NCI-H1436 (cell line): Measurements from ENCODE around the gene FARS2.

Experiments used
- DNase-seq: peaks from one replicate; lab custom pipeline; 2025; lab: John Stamatoyannopoulos, UW

The FARS2 gene

GRCh38 chr6:5427586-5427985 lies 166.3 kb downstream of the FARS2 start:
- DNase-seq: no peak

DNA sequence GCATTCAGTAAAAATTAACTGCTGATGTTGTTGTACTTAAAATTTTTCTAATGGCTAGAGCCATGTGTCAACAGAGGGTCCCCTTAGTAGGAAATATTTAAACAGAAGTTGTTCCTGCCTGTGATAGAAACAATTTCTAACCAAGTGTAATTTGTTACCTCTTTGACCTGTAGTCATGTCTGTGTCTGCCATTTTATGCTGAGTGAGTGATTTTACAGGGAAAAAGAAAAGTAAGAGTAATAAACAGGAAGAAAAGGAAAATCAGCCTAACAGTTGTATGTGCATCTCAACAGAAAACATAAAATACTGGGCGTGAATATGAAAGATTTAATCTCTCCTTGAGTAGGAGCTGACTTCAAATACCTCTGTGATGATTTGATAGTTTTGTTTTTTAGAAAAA lies 172.0 kb downstream of the FARS2 start:
- DNase-seq: no peak

DNA sequence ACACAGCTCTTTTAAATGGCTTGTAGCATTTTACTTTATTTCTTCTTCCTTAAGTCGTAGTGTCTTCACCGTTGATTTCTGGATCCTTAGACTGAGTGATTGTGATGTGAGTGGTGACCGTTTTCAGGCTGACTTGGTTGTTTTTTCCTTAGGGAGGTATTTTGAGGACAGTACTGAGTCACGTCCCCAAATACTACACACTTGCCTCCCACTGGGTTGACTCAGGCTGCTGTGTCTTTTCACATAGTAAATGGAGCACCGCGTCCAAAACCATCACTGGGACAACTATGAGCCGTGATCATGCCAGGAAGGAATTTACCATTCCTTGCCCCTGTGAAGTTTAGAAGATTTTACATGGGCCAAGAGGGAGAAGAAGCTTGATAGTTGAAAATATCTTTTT lies 174.1 kb downstream of the FARS2 start:
- DNase-seq: no peak

GRCh38 chr6:5438922-5439584 lies 177.7 kb downstream of the FARS2 start:
- DNase-seq: no peak

GRCh38 chr6:5439749-5440148 lies 178.4 kb downstream of the FARS2 start:
- DNase-seq: no peak

GRCh38 chr6:5442319-5442718 lies 181.0 kb downstream of the FARS2 start:
- no peak for DNase-seq

DNA sequence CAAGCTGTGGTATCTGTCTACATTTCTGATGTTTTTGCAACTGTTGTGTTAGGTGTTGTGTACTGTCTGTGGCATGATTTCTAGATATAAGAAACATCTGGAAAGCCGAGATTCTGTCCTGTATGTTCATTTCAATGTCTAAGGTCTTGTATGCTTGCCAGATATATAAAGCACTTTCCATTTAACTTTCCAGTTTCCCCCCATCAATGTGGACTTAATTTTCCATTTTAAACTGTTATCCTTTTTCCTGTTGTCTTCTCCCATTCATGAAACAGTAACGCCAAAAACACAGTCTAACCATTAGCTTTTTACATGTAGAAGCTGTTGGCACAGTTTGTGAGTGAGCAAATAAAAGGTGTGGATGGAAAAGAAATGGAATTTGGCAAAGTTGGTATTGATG lies 181.6 kb downstream of the FARS2 start:
- no peak for DNase-seq

GRCh38 chr6:5443491-5443890 lies 182.2 kb downstream of the FARS2 start:
- DNase-seq: no peak

DNA sequence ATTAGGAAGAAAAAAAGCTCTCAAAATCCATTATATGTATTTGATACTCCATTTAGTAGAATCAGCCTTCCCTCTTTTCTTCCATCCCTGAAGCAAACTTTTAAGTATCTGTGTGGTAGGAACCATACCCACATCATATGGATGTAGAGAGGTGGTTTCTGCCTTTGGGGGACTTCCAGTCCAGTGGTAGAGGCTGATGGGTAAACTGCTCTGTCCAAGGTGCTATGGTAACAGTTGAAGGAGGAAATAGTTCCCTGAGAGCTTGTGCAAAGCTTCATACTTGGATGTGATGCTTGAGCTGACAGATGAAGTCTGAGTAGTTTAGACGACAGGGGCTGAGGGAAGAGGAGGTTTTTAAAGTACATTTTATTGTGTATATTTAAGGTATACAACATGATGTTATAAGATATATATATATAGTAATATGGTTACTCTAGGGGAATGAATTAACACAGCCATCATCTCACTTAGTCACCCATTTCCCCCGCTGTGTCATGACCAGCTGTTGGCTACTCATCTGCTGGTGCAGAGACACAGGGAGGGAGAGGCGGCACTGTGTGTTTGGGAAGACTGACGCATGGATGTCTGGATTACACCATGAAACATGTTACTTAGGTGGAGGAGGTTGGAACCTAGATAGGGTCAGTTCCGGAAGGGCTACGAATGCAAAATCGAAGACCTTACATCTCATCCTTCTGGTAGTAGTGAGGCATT lies 185.2 kb downstream of the FARS2 start:
- DNase-seq: no peak

DNA sequence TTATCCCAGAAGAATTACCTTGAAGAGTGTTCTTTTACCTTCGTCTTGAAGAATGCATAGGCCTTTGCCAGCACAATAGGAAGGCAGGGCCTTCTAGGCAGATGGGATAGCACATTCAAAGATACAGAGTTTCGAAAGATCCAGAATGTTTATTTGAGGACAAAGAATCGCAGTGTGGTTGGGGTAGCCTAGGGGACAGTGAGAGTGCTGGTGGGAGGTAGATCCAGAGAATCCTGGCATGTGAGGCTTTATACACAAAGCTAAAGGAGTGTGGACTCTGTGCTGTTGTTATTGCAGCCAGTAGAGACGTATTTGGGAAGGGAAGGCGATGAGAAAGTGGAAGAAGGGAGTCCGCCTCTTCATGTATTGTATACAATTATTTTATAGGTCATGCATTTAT lies 186.6 kb downstream of the FARS2 start:
- no peak for DNase-seq

GRCh38 chr6:5450073-5450472 lies 188.8 kb downstream of the FARS2 start:
- no peak for DNase-seq

- DNase-seq: no peak
These were observed 192.2 kb downstream of the FARS2 start for GRCh38 chr6:5453546-5453945.

DNA sequence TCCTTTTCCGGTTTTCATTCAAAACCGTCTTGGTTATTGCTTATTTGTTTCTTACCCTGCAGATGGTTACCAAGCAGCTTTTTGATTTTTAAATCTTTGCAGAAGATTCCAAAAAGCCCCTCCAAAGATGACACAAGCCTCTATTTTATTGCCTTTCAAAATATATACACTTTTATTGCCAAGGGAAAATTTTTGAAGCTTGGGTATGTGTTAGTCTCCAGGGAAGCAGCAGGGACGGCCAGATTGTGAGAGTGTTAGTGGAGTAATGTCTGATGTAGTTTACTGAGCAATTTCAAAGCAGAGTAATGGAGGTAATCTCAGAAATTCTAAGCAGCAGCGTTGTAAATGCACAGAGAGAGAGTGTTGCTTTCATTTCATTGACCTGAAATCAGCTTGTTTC lies 193.8 kb downstream of the FARS2 start:
- no peak for DNase-seq

GRCh38 chr6:5457041-5457440 lies 195.7 kb downstream of the FARS2 start:
- no peak for DNase-seq

DNA sequence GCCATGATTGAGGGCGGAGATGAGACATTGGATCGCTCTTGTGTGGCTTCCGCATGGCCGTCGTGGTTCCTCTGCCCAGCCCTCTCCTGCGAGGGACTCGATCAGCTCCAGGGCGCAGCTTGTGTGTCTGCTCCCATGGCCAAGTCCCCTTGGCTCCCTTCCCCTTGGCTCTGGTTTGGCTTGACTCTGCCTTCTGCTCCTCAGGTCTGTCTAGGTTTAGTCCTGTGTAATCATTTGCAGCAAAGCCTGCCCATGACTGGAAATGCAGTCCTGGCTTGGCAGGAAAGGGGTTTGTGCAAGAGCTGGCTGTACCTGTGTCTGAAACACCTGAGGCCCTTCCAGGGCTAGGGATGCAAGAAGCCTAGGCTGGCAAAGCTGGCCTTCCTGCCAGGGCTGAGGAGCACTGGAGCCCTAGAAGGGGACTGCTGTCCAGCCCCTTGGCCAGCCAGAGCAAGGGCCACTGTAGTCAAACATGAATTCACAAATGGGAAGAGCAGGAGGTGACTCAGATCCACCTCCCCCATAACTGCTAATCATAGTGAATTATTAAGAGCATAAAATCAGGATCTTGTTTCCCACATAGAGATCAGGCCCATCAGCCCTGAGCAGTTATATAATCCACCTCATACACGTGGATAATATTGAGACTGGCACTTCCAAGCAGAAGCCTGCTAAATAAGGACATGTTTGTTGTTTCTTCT lies 196.8 kb downstream of the FARS2 start:
- DNase-seq: no peak

GRCh38 chr6:5459346-5459745 lies 198.0 kb downstream of the FARS2 start:
- DNase-seq: no peak

DNA sequence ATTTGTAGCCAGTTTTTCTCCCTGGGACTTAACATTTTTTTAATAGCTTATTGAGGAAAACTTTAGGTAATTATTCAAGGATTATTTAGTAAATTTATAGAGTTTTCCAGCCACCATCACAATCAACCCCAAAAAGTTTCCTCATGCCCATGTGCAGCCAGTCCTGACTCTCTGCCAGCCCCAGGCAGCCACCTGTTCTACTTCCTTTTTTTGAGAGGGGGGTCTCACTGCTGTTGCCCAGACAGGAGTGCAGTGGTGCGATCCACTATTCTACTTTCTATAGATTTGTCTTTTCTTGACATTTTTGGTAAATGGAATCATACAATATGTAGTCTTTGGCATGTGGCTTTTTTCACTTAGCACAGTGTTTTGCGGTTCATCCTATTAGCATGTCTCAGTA lies 200.1 kb downstream of the FARS2 start:
- DNase-seq: no peak

- DNase-seq: no peak
These were observed 201.5 kb downstream of the FARS2 start for GRCh38 chr6:5462856-5463255.

DNA sequence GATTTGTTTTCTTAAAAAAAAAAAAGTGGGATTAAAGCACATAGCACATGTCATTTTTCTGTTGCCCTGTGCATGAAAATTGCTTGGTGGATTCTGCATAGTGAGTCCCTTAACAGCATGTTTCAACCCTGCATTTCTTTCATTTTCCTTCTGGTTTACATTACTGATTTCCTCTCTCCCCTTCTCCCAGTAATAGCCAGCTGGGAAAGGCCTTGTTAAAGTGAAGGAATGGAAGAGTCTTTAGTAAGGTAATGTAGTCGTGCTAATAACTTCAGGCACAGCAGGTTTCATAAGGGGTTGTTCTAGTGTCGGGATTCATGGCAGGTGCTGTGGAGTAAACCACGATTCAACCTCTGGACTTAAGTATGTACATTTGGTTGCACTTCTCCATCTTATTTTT lies 202.4 kb downstream of the FARS2 start:
- DNase-seq: no peak

DNA sequence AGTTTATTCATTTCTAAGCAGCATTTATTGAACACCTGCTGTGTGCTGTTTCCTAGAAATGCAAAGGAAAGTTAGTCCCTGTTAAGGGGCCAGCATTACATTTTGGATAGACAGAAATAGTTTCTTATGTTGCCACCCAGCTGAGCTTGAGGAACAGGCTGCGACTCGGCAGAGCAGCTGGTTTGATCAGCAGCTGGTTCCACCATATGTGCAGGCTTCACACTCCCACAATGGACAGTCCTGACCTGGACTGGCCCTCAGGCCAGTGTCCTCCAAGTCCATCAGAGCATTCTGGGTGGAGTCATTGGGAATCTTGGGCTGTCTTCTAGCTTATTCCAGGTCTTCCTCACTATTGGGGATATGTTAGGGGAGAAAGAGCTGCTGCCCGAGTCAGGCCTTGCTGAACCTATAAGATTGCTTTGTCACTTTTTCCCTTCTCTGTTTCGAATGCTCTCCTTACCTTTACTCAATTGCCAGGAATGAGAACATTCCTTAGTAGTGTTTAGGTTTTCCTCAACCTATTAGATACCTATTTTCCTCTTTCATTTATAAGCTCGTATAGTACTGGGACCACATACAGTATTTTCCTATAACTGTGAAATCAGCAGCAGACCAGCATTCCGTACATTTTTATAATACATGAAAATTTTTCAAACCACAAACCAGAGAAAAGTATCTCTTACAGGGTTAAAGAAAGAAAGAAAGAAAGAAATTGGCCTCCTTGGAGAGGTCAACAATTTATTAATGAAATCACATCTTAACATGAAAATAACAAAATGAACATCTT lies 203.0 kb downstream of the FARS2 start:
- DNase-seq: no peak

- no peak for DNase-seq
These were observed 205.2 kb downstream of the FARS2 start for GRCh38 chr6:5466281-5467136.

DNA sequence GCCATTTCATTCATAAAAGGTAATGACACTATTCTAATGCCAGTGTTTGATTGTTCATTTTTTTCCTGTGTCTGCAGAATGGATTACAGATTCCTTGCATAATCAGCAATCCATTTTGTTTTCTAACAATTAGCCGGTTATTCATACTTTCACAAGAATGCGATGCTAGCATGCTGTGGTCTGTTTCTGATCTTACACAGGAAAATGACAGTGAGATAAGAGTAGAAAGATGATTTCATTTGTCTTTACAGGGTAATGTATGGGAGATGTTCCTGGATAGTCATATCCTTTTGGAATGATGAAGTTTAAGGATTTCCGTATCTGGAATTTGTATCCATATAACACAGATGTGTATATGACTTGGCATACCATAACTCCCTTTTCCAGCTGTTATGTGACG lies 207.3 kb downstream of the FARS2 start:
- no peak for DNase-seq
